GM18511 (cell line): ENCODE data around the gene SBF1.
A peak's percentile ranks its signal among the peaks of the same experiment; 100 is the strongest.

Source experiments
- ATAC-seq: cut with Tn5 transposase; IDR thresholded peaks from one replicate; pipeline ENCODE4 v1.9.1; 2021; ENCODE audit warnings: mild to moderate bottlenecking, moderate library complexity; ENCODE audit not compliant: unreplicated experiment

Gene SBF1

DNA sequence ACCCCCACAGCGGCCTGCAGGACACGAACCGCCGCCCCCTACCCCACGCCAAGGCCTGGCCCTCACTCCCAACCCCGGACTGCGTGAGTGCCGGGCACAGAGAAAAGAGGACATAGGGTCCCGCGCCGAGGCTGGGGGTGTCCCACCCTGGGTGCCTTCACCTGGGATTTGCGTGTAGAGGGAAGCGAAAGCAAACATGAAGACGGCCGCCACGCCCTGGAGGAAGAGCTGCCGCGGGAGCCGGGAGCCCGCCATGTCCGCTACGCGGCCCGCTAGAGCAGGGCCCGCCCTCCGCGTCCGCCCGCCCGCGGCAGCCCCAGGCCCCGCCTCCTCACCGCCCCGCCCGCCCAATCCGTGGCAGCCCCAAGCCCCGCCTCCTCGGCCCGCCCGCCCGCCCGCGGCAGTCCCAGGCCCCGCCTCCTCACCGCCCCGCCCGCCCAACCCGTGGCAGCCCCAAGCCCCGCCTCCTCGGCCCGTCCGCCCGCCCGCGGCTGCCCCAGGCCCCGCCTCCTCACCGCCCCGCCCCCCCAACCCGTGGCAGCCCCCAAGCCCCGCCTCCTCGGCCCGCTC lies 32.7 kb upstream of the SBF1 start, which contains the start of gene LMF2:
Gene LMF2, minus strand, starts transcription at position 282 of the 570 bp plus-strand sequence. Its CDS starts 27 bp downstream, at position 255.
- peak; percentile 63 for ATAC-seq

GRCh38 chr22:50506611-50507420 lies 32.0 kb upstream of the SBF1 start:
- ATAC-seq, result no peak

- ATAC-seq, result no peak
Observed at GRCh38 chr22:50505776-50506610, 31.2 kb upstream of the SBF1 start.

- ATAC-seq, result no peak
Observed at GRCh38 chr22:50505276-50505775, 30.5 kb upstream of the SBF1 start.

GRCh38 chr22:50504369-50505211 lies 29.8 kb upstream of the SBF1 start:
- ATAC-seq, result no peak

DNA sequence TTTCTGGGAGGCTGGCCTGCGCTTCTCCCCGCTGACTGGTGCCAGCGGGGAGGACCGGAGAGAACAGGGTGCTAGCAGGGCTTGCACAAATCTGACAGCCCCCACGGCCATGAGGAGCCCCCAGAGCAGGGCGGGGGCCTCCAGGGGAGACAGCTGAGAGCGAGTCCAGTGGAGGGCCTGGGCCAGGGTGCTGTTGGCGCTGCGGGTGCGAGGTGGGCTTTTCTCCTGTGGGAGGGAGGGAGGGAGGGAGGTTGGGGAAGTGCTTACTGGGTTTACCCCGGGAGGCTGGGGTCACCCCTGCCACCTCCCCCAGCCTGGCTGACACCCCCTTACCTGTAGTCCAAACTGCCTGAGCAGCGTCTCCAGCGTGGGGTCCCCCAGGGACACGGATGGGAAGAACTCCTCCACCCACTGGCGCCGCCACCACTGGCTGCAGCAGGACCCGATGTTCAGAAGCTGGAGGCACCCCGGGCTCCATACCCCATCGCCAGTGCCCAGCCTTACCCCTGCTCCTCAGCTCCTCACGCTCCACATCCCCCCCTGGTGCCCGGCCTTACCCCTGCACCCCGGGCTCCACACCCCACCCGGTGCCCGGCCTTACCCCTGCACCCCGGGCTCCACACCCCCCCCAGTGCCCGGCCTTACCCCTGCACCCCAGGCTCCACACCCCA lies 28.8 kb upstream of the SBF1 start:
- ATAC-seq, result no peak

- no peak for ATAC-seq
Observed at GRCh38 chr22:50502628-50503474, 28.0 kb upstream of the SBF1 start.

- ATAC-seq, result no peak
Observed at GRCh38 chr22:50502096-50502495, 27.3 kb upstream of the SBF1 start.

- no peak for ATAC-seq
Observed at GRCh38 chr22:50500452-50500851, 25.6 kb upstream of the SBF1 start.

DNA sequence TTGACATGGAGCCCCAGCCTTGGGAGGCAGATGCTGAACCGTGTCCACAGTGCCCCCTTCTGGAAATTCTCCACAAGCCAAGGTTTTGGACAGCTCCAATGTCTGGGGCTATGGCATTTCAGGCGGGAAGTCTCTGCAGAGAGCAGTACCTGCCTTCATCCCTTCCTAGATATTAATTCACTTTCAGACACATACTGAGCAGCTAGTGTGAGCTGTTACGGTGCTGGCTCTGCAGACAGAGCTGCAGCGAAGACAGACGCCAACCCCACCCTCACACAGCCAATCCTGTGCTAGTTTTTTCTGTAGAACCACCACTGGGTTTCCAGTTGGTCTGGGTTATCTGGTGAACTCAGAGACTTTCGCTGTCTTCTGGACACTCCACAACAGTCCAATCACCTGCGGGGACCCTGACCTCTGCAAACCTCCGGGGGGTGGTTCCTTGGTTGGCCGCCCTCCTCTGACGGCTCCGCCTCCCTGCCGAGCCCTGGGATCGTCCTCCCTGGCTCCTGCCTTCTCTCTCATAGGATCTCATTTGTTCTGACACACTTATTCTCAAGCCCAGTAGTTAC lies 23.6 kb upstream of the SBF1 start:
- no peak for ATAC-seq

DNA sequence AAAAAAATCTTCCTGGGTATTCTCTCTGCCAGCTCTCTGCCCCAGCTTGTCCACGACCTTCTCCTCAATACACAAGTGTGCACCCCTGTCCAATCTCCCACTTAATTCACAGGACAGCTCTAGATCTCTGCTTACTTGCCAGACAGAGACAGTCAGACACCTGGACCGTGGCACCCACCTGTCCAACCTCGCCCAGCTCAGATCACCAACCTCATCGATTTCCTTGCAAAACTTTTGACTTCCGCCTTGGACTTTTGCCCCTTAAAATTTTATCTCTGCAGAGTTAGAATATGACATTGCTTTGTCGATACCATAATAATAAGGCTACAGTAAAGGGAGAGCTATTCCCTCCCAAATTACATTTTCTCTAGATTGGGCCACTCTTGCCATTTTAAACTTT lies 22.3 kb upstream of the SBF1 start:
- no peak for ATAC-seq

- no peak for ATAC-seq
Observed at GRCh38 chr22:50490531-50491308, 15.9 kb upstream of the SBF1 start.

GRCh38 chr22:50489363-50490243 lies 14.8 kb upstream of the SBF1 start:
- ATAC-seq, result no peak

- ATAC-seq, result no peak
Observed at GRCh38 chr22:50488886-50489285, 14.1 kb upstream of the SBF1 start.

DNA sequence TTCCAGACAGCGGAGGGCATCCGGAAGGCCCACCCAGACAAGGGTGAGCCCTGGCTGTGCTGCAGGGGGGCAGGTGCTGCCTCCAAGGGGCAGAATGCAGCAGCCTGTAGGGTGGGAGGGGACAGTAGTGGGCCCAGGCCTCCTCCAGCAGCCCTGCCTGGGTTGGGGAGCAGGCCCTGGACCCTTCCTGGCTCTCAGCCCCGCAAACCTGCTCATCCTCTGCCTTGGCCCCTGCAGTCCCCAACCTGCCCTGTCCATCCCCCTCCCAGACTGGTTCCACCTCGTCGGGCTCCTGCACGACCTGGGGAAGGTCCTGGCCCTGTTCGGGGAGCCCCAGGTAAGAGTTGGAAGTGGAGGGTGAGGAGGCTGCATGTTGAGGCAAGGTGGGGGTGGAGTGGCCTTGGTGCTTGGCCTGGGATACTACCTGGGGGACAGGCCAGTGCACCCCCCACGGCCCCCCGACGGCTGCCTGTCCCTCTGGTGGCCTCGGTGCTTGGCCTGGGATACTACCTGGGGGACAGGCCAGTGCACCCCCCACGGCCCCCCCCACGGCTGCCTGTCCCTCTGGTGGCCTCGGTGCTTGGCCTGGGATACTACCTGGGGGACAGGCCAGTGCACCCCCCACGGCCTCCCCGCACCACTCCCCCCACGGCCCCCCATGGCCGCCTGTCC lies 13.3 kb upstream of the SBF1 start:
- ATAC-seq, result no peak

- no peak for ATAC-seq
Observed at GRCh38 chr22:50487290-50488005, 12.6 kb upstream of the SBF1 start.
